HCT116 (cell line): ENCODE data around the gene MEOX1. TPM values are rescaled to one million over a fixed set of nuclear protein-coding genes. Genes with fewer than 3 reads are reported as not detected.

ENCODE experiments used
- ATAC-seq: fragments of 200-7000 bp; cut with Tn5 transposase; 2 replicates; pipeline ENCODE4 v1.9.1; 2020; ENCODE audit warnings: mild to moderate bottlenecking, moderate library complexity
- BruUV-seq: library from RNA; stranded (reverse); fragments of 400-500 nt; replicated peaks from 2 replicates; lab custom pipeline; 2021; lab: Mats Ljungman, UMichigan
- CTCF ChIA-PET: fragments of 300-600 bp; sonication (Branson Sonifier 250); formaldehyde crosslinking; loops from one replicate; lab custom pipeline; 2021; ENCODE audit warnings: antibody characterized with exemption; lab: Charles Lee
- POLR2A ChIA-PET: fragments of 300-600, 350-600 bp; sonication (Branson Sonifier 250); formaldehyde crosslinking; loops from one replicate; lab custom pipeline; 2021; ENCODE audit warnings: antibody characterized with exemption; lab: Charles Lee
- RAD21 ChIA-PET, 2 experiments: fragments of 300-600 bp; sonication (Branson Sonifier 250); formaldehyde crosslinking; loops; one replicate each; lab custom pipeline; 2023; ENCODE audit warnings: low total read pairs in 2 of 2; ENCODE audit not compliant: uncharacterized antibody in 2 of 2, unreplicated experiment in 2 of 2, low non-redundant PET in 1 of 2; lab: Charles Lee
- DNase-seq: peaks from one replicate; pipeline ENCODE4 v3.0.0-alpha.2; 2010; ENCODE audit warnings: low read depth, low spot score
- H2AFZ ChIP-seq: fragments of 200-600 bp; shearing (Covaris generic), sonication (generic); 2 replicates; pipeline ENCODE4 v1.6.1; 2017; ENCODE audit warnings: low read depth, mixed run types, mixed read lengths, antibody characterized with exemption, low read length; ENCODE audit not compliant: poor library complexity, severe bottlenecking
- H3K27ac ChIP-seq: 2 replicates; pipeline ENCODE4 v1.5.1; 2012; ENCODE audit warnings: low read depth, low read length
- H3K27me3 ChIP-seq: fragments of 200-600 bp; sonication (generic); 2 replicates; pipeline ENCODE4 v1.6.1; 2016; ENCODE audit warnings: mixed run types, low read length, mixed read lengths; ENCODE audit not compliant: insufficient read depth
- H3K36me3 ChIP-seq, 2 experiments: fragments of 200-500 bp in 1 of 2; fragments of 200-600 bp in 1 of 2; sonication (Bioruptor generic) in 1 of 2; sonication (generic) in 1 of 2; 2 replicates each; pipeline versions ENCODE4 v1.5.1 to v1.6.1; 2014 to 2016; ENCODE audit warnings: low read length in 2 of 2, inconsistent platforms in 1 of 2, mixed read lengths in 1 of 2, mixed run types in 1 of 2; ENCODE audit not compliant: insufficient read depth in 2 of 2, control insufficient read depth in 1 of 2
- H3K4me1 ChIP-seq, 2 experiments: fragments of 200-600 bp in 1 of 2; sonication (generic) in 1 of 2; 2 replicates each; pipeline versions ENCODE4 v1.5.1 to v1.6.1; 2012 to 2017; ENCODE audit warnings: low read length in 2 of 2, inconsistent platforms in 1 of 2, mild to moderate bottlenecking in 1 of 2, mixed read lengths in 1 of 2, mixed run types in 1 of 2, moderate library complexity in 1 of 2; ENCODE audit not compliant: insufficient read depth in 2 of 2, control insufficient read depth in 1 of 2
- H3K4me2 ChIP-seq: fragments of 200-600 bp; sonication (generic); 2 replicates; pipeline ENCODE4 v1.6.1; 2017; ENCODE audit warnings: mixed run types, low read length, mixed read lengths
- H3K4me3 ChIP-seq, 2 experiments: fragments of 200-600 bp in 1 of 2; sonication (generic) in 1 of 2; replicated peaks in 1 of 2; 2 replicates each; pipeline ENCODE4 v1.5.1; 2011 to 2016; ENCODE audit warnings: low read length in 2 of 2, control low read depth in 1 of 2, low read depth in 1 of 2, mild to moderate bottlenecking in 1 of 2, mixed read lengths in 1 of 2, mixed run types in 1 of 2
- H3K79me2 ChIP-seq: fragments of 200-600 bp; sonication (generic); 2 replicates; pipeline ENCODE4 v1.6.1; 2017; ENCODE audit warnings: mild to moderate bottlenecking, mixed run types, low read length, moderate library complexity, mixed read lengths; ENCODE audit not compliant: insufficient read depth
- H3K9ac ChIP-seq: fragments of 200-600 bp; sonication (generic); 2 replicates; pipeline ENCODE4 v1.6.1; 2016; ENCODE audit warnings: low read length, mixed read lengths
- H3K9me2 ChIP-seq: fragments of 200-600 bp; sonication (generic), shearing (Covaris generic); 2 replicates; pipeline ENCODE4 v1.6.1; 2017; ENCODE audit warnings: mixed run types, mild to moderate bottlenecking, moderate library complexity; ENCODE audit not compliant: insufficient read depth
- H3K9me3 ChIP-seq, 2 experiments: fragments of 200-500 bp in 1 of 2; fragments of 200-600 bp in 1 of 2; sonication (Bioruptor generic) in 1 of 2; sonication (generic) in 1 of 2; 2 replicates each; pipeline ENCODE4 v1.6.1; 2014 to 2017; ENCODE audit warnings: low read length in 2 of 2, mixed read lengths in 2 of 2, inconsistent platforms in 1 of 2, low read depth in 1 of 2, mild to moderate bottlenecking in 1 of 2, mixed run types in 1 of 2, moderate library complexity in 1 of 2; ENCODE audit not compliant: control insufficient read depth in 1 of 2, insufficient read depth in 1 of 2
- H4K20me1 ChIP-seq: fragments of 200-600 bp; sonication (generic), shearing (Covaris generic); 2 replicates; pipeline ENCODE4 v1.6.1; 2017; ENCODE audit warnings: mixed run types, mild to moderate bottlenecking, moderate library complexity; ENCODE audit not compliant: insufficient read depth
- CBX3 ChIP-seq: IDR thresholded peaks from 2 replicates; pipeline ENCODE4 v1.6.1; 2012; ENCODE audit warnings: low read depth
- EGR1 ChIP-seq: IDR thresholded peaks from 2 replicates; pipeline ENCODE4 v1.6.1; 2012; ENCODE audit warnings: low read depth
- ELF1 ChIP-seq: IDR thresholded peaks from 2 replicates; pipeline ENCODE4 v1.6.1; 2012; ENCODE audit warnings: low read depth, borderline replicate concordance
- EZH2phosphoT487 ChIP-seq: fragments of 200-600 bp; IDR thresholded peaks from 2 replicates; pipeline ENCODE4 v1.6.1; 2018; ENCODE audit warnings: antibody characterized with exemption, borderline replicate concordance
- FOSL1 ChIP-seq: IDR thresholded peaks from 2 replicates; pipeline ENCODE4 v1.6.1; 2012; ENCODE audit warnings: low read depth
- JUND ChIP-seq: IDR thresholded peaks from 2 replicates; pipeline ENCODE4 v1.6.1; 2012
- MAX ChIP-seq: IDR thresholded peaks from 2 replicates; pipeline ENCODE4 v1.6.1; 2012
- POLR2A ChIP-seq: IDR thresholded peaks from 2 replicates; pipeline ENCODE4 v1.7.0; 2011; ENCODE audit warnings: borderline replicate concordance; ENCODE audit not compliant: insufficient read depth, insufficient read length; ENCODE audit errors: extremely low read depth
- POLR2AphosphoS5 ChIP-seq: IDR thresholded peaks from 2 replicates; pipeline ENCODE4 v1.6.1; 2011; ENCODE audit warnings: mild to moderate bottlenecking, low read depth, low read length, moderate library complexity
- RAD21 ChIP-seq: IDR thresholded peaks from 2 replicates; pipeline ENCODE4 v1.6.1; 2012; ENCODE audit warnings: low read depth, mild to moderate bottlenecking
- SIN3A ChIP-seq: IDR thresholded peaks from 2 replicates; pipeline ENCODE4 v1.6.1; 2012; ENCODE audit warnings: low read depth
- SRF ChIP-seq: IDR thresholded peaks from 2 replicates; pipeline ENCODE4 v1.6.1; 2012; ENCODE audit warnings: low read depth
- TCF7L2 ChIP-seq: IDR thresholded peaks from 2 replicates; pipeline ENCODE4 v1.7.0; 2011; ENCODE audit warnings: borderline replicate concordance, inconsistent platforms; ENCODE audit not compliant: insufficient read depth, insufficient read length; ENCODE audit errors: extremely low read depth
- YY1 ChIP-seq: IDR thresholded peaks from 2 replicates; pipeline ENCODE4 v1.6.1; 2011; ENCODE audit warnings: low read length, low read depth, moderate library complexity, mild to moderate bottlenecking; ENCODE audit not compliant: insufficient replicate concordance; ENCODE audit errors: extremely low read depth
- ZFX ChIP-seq: fragments of 450-650 bp; IDR thresholded peaks from 2 replicates; pipeline ENCODE4 v1.6.1; 2017
- intact Hi-C: fragments of 100-400 bp; cut with micrococcal nuclease; formaldehyde crosslinking; loops from 2 replicates; pipeline ENCODE4 v1.10.0; 2022
- total RNA-seq: library from RNA; stranded (reverse); gene quantifications from one replicate; pipeline ENCODE4 v1.2.1, GENCODE V29; 2021; ENCODE audit not compliant: unreplicated experiment
- TF ChIP-seq, protein P1 (sequence below): IDR thresholded peaks from 2 replicates; pipeline ENCODE4 v1.6.1; 2012
- TF ChIP-seq, protein P2 (sequence below): IDR thresholded peaks from 2 replicates; pipeline ENCODE4 v1.6.1; 2012; ENCODE audit warnings: low read depth

Gene MEOX1
- total RNA-seq, 1 experiment from 2014 or later = not detected

GRCh38 chr17:43655693-43656255 lies 5.9 kb downstream of the MEOX1 start:
- H3K9ac ChIP-seq = no peak overlapping the region
- H3K4me2 ChIP-seq = no peak overlapping the region
- no peaks in the 10 kb centered on the region for H3K36me3 ChIP-seq
- RAD21 ChIA-PET = no interaction called here
- no TSS peak for BruUV-seq
- H3K9me3 ChIP-seq = no peaks in the 10 kb centered on the region
- H3K79me2 ChIP-seq = no peaks in the 10 kb centered on the region
- no peaks in the 10 kb centered on the region for H4K20me1 ChIP-seq
- ATAC-seq = no peak
- no peaks in the 10 kb centered on the region for H3K9me2 ChIP-seq
- CTCF ChIA-PET = no interaction called here
- POLR2A ChIA-PET = no interaction called here
- no peak overlapping the region for H2AFZ ChIP-seq
- H3K27ac ChIP-seq = no peak overlapping the region
- H3K4me3 ChIP-seq = no peak overlapping the region
- no peaks in the 10 kb centered on the region for H3K27me3 ChIP-seq
- TF ChIP-seq POLR2AphosphoS5 (no peak), EGR1 (no peak), JUND (no peak), ZFX (no peak), ELF1 (no peak), SIN3A (no peak), MAX (no peak), TCF7L2 (no peak), POLR2A (no peak), EZH2phosphoT487 (no peak), YY1 (no peak)
- TF ChIP-seq, protein P1, sequence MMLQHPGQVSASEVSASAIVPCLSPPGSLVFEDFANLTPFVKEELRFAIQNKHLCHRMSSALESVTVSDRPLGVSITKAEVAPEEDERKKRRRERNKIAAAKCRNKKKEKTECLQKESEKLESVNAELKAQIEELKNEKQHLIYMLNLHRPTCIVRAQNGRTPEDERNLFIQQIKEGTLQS = no peak
- TF ChIP-seq, all 23 proteins: peak for 0
- DNase-seq = no peak
- no peaks in the 10 kb centered on the region for H3K4me1 ChIP-seq
- intact Hi-C loops = no loop called here

DNA sequence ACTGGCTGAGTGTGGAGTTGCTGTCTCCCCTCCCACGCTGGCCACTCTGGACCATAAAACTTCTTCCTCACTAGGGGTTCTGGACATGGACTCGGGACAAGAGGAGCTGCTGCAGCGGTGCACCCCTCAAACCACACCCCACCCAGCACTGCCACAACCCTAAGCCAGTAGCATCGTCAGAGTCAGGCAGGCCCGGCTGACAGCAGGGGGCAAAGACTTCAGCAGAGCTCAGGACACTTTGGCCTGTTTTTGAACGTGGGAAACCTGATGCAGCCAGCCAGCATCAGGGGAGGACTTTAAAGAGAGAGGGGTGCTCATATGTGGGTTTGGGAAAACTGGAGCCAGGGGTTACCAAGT lies 9.6 kb downstream of the MEOX1 start:
- Histone ChIP-seq H3K4me1 (no peaks in the 10 kb centered on the region), H3K27ac (no peak overlapping the region), H3K4me3 (no peak overlapping the region), H3K9me2 (no peaks in the 10 kb centered on the region), H2AFZ (no peak overlapping the region), H3K4me2 (no peak overlapping the region), H3K9ac (no peak overlapping the region), H3K79me2 (no peaks in the 10 kb centered on the region), H3K9me3 (no peaks in the 10 kb centered on the region), H4K20me1 (no peaks in the 10 kb centered on the region), H3K27me3 (no peaks in the 10 kb centered on the region), H3K36me3 (no peaks in the 10 kb centered on the region)
- RAD21 ChIA-PET = no interaction called here
- intact Hi-C loops = no loop called here
- no peak for DNase-seq
- POLR2A ChIA-PET = no interaction called here
- no TSS peak for BruUV-seq
- CTCF ChIA-PET = no interaction called here
- ATAC-seq = no peak
- no peak for TF ChIP-seq POLR2AphosphoS5
- TF ChIP-seq EGR1 = no peak
- no peak for TF ChIP-seq ELF1
- TF ChIP-seq FOSL1 = no peak
- TF ChIP-seq JUND = no peak
- no peak for TF ChIP-seq TCF7L2
- no peak for TF ChIP-seq YY1
- no peak for TF ChIP-seq ZFX
- no peak for TF ChIP-seq RAD21
- TF ChIP-seq, protein P2, sequence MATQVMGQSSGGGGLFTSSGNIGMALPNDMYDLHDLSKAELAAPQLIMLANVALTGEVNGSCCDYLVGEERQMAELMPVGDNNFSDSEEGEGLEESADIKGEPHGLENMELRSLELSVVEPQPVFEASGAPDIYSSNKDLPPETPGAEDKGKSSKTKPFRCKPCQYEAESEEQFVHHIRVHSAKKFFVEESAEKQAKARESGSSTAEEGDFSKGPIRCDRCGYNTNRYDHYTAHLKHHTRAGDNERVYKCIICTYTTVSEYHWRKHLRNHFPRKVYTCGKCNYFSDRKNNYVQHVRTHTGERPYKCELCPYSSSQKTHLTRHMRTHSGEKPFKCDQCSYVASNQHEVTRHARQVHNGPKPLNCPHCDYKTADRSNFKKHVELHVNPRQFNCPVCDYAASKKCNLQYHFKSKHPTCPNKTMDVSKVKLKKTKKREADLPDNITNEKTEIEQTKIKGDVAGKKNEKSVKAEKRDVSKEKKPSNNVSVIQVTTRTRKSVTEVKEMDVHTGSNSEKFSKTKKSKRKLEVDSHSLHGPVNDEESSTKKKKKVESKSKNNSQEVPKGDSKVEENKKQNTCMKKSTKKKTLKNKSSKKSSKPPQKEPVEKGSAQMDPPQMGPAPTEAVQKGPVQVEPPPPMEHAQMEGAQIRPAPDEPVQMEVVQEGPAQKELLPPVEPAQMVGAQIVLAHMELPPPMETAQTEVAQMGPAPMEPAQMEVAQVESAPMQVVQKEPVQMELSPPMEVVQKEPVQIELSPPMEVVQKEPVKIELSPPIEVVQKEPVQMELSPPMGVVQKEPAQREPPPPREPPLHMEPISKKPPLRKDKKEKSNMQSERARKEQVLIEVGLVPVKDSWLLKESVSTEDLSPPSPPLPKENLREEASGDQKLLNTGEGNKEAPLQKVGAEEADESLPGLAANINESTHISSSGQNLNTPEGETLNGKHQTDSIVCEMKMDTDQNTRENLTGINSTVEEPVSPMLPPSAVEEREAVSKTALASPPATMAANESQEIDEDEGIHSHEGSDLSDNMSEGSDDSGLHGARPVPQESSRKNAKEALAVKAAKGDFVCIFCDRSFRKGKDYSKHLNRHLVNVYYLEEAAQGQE = no peak
- no peak for TF ChIP-seq SRF
- TF ChIP-seq CBX3 = no peak
